ENCODE measurements around the gene AP1S2.
"Not testable (repeated sequence)": the region's sequence is repeated elsewhere in the genome, so short reads cannot be mapped to it uniquely, and the experiment has no call there.

Gene AP1S2

DNA sequence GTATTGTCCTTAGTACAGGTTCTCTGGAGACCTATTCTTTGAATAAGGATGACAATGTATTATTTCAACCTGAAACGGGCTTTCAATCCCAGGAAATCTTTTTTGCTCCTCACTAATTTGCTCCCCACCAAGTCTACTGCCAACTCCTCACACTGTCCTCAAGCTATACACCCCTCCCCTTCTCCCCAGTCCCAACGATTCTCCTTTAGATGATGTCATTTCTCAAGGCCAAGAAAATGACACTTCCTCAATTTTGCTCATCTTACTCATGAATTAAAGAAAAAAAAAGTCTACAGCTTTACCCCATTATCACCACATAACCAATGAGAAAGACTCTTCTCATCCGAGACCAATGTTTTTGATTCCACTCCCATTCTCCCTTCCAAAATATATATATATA is 20.6 kb downstream of the AP1S2 start:
- no peaks in the 10 kb centered on the region for H4K20me1 ChIP-seq (ENCODE audit: insufficient read depth, low read length, poor library complexity, severe bottlenecking)
- no peaks in the 10 kb centered on the region for H3K4me1 ChIP-seq (ENCODE audit: insufficient read depth, low read length, poor library complexity, severe bottlenecking)
- H3K4me2 ChIP-seq (ENCODE audit: low read depth, low read length, poor library complexity, severe bottlenecking), result no peak overlapping the region
- H3F3A ChIP-seq (ENCODE audit: low read depth), result no peaks in the 10 kb centered on the region
- no peak for TF ChIP-seq EZH2phosphoT487 (IDR thresholded peaks at IDR 0.05; ENCODE audit: borderline replicate concordance)
- TF ChIP-seq, protein P1, sequence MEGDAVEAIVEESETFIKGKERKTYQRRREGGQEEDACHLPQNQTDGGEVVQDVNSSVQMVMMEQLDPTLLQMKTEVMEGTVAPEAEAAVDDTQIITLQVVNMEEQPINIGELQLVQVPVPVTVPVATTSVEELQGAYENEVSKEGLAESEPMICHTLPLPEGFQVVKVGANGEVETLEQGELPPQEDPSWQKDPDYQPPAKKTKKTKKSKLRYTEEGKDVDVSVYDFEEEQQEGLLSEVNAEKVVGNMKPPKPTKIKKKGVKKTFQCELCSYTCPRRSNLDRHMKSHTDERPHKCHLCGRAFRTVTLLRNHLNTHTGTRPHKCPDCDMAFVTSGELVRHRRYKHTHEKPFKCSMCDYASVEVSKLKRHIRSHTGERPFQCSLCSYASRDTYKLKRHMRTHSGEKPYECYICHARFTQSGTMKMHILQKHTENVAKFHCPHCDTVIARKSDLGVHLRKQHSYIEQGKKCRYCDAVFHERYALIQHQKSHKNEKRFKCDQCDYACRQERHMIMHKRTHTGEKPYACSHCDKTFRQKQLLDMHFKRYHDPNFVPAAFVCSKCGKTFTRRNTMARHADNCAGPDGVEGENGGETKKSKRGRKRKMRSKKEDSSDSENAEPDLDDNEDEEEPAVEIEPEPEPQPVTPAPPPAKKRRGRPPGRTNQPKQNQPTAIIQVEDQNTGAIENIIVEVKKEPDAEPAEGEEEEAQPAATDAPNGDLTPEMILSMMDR (conservative IDR thresholded peaks at IDR 0.05; ENCODE audit: low read length), result no peak
- no peak overlapping the region for H3K9ac ChIP-seq (ENCODE audit: low read depth, low read length, poor library complexity, severe bottlenecking)
- H3K9me2 ChIP-seq (replicated peaks; ENCODE audit: low read depth, low read length), result no peaks in the 10 kb centered on the region
- H3K9me3 ChIP-seq (ENCODE audit: insufficient read depth, low read depth, low read length), result no peaks in the 10 kb centered on the region
- no peak overlapping the region for H3K4me3 ChIP-seq (ENCODE audit: low read length, poor library complexity, severe bottlenecking)
- no peaks in the 10 kb centered on the region for H3K36me3 ChIP-seq (ENCODE audit: insufficient read depth, low read length)
- H3K27me3 ChIP-seq (ENCODE audit: insufficient read depth, low read length, poor library complexity, severe bottlenecking), result no peaks in the 10 kb centered on the region
- no peak overlapping the region for H2AFZ ChIP-seq (ENCODE audit: low read length)
- H3K79me2 ChIP-seq (ENCODE audit: insufficient read depth, low read length), result peaks cover 5% of the 10 kb centered on the region; the same call in 1 of the 2 replicates

DNA sequence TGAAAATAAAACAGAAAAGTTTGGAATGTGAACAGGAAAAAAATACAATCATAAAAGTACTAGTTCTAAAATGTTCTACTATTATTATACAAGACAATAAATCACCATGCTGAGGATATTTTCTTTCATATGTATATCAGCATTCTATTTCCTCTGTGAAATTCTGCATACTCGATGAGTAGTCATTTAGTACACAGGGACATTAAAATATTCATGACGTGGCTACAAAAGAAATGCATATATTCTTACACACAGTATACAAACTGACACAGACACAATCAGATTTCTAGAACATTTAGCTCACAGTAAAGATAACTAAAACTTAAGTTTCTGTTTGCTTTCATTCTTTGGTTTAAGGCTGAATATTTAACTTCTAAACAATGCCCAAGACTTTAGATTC is 23.3 kb downstream of the AP1S2 start:
- H3K9me3 ChIP-seq (ENCODE audit: insufficient read depth, low read depth, low read length); H3K4me3 ChIP-seq (ENCODE audit: low read length, poor library complexity, severe bottlenecking); H3F3A ChIP-seq (ENCODE audit: low read depth); H3K9me2 ChIP-seq (replicated peaks; ENCODE audit: low read depth, low read length); H4K20me1 ChIP-seq (ENCODE audit: insufficient read depth, low read length, poor library complexity, severe bottlenecking); H2AFZ ChIP-seq (ENCODE audit: low read length); H3K27me3 ChIP-seq (ENCODE audit: insufficient read depth, low read length, poor library complexity, severe bottlenecking); H3K4me1 ChIP-seq (ENCODE audit: insufficient read depth, low read length, poor library complexity, severe bottlenecking); H3K79me2 ChIP-seq (ENCODE audit: insufficient read depth, low read length); H3K4me2 ChIP-seq (ENCODE audit: low read depth, low read length, poor library complexity, severe bottlenecking); H3K9ac ChIP-seq (ENCODE audit: low read depth, low read length, poor library complexity, severe bottlenecking): not testable (repeated sequence)
- H3K36me3 ChIP-seq (ENCODE audit: insufficient read depth, low read length), result peaks cover 10% of the 10 kb centered on the region; the same call in 1 of the 2 replicates

DNA sequence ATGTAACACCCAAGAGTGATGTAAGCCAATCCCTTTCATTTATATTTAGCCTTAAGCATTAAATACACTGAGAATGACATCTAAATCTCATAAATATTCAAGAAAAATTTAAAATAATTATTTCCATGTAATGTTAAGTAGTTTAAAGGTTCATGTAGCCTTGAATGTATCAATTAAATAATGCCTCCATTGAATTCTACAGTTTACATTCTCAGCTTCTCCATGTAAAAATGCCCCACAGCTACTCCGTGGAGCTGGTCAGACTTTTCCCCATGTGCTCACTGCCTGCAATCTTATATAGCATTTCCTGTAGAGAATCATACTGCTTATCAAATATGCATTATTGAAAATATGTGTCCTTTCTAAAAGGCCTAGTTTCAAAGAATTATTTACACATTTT is 25.4 kb downstream of the AP1S2 start:
- no peak for TF ChIP-seq EZH2phosphoT487 (IDR thresholded peaks at IDR 0.05; ENCODE audit: borderline replicate concordance)
- TF ChIP-seq, protein P1 (conservative IDR thresholded peaks at IDR 0.05; ENCODE audit: low read length), result no peak
- no peaks in the 10 kb centered on the region for H3K9me2 ChIP-seq (replicated peaks; ENCODE audit: low read depth, low read length)

DNA sequence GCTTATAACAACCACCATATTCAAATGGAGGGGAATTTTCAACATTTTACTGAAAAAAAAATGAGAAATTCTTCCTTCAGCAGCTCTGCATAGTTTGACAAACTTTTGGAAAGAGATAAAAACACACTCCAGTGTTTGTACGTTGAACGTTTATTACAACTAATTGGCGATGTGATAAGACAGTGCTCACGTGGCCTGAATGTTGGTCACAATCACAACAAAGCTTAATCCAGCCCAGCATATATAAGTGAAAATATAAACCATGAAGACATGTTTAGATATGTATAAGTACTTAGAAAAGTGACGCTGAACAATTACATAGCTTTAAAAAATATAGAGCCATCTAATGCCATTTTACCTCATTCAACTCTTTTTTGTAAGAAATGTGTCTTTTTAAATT is 28.7 kb downstream of the AP1S2 start:
- no peaks in the 10 kb centered on the region for H4K20me1 ChIP-seq (ENCODE audit: insufficient read depth, low read length, poor library complexity, severe bottlenecking)
- H3K4me1 ChIP-seq (ENCODE audit: insufficient read depth, low read length, poor library complexity, severe bottlenecking), result no peaks in the 10 kb centered on the region
- no peaks in the 10 kb centered on the region for H3K27me3 ChIP-seq (ENCODE audit: insufficient read depth, low read length, poor library complexity, severe bottlenecking)
- no peak overlapping the region for H2AFZ ChIP-seq (ENCODE audit: low read length)
- H3K9me3 ChIP-seq (ENCODE audit: insufficient read depth, low read depth, low read length), result no peaks in the 10 kb centered on the region
- H3F3A ChIP-seq (ENCODE audit: low read depth), result no peaks in the 10 kb centered on the region
- TF ChIP-seq, protein P1 (conservative IDR thresholded peaks at IDR 0.05; ENCODE audit: low read length), result no peak
- TF ChIP-seq EZH2phosphoT487 (IDR thresholded peaks at IDR 0.05; ENCODE audit: borderline replicate concordance), result no peak
- H3K9me2 ChIP-seq (replicated peaks; ENCODE audit: low read depth, low read length), result no peaks in the 10 kb centered on the region
- H3K36me3 ChIP-seq (ENCODE audit: insufficient read depth, low read length), result peaks cover 23% of the 10 kb centered on the region; the same call in 1 of the 2 replicates
- no peaks in the 10 kb centered on the region for H3K79me2 ChIP-seq (ENCODE audit: insufficient read depth, low read length)
- no peak overlapping the region for H3K9ac ChIP-seq (ENCODE audit: low read depth, low read length, poor library complexity, severe bottlenecking)
- H3K4me3 ChIP-seq (ENCODE audit: low read length, poor library complexity, severe bottlenecking), result no peak overlapping the region
- H3K4me2 ChIP-seq (ENCODE audit: low read depth, low read length, poor library complexity, severe bottlenecking), result no peak overlapping the region

More for the DNA sequence above, 25.4 kb downstream of the AP1S2 start:
- Histone ChIP-seq H3K36me3 (ENCODE audit: insufficient read depth, low read length) (peaks cover 15% of the 10 kb centered on the region; the same call in 1 of the 2 replicates), H4K20me1 (ENCODE audit: insufficient read depth, low read length, poor library complexity, severe bottlenecking) (no peaks in the 10 kb centered on the region), H2AFZ (ENCODE audit: low read length) (no peak overlapping the region), H3F3A (ENCODE audit: low read depth) (no peaks in the 10 kb centered on the region), H3K4me2 (ENCODE audit: low read depth, low read length, poor library complexity, severe bottlenecking) (no peak overlapping the region), H3K9me3 (ENCODE audit: insufficient read depth, low read depth, low read length) (no peaks in the 10 kb centered on the region), H3K4me3 (ENCODE audit: low read length, poor library complexity, severe bottlenecking) (no peak overlapping the region), H3K9ac (ENCODE audit: low read depth, low read length, poor library complexity, severe bottlenecking) (no peak overlapping the region), H3K27me3 (ENCODE audit: insufficient read depth, low read length, poor library complexity, severe bottlenecking) (no peaks in the 10 kb centered on the region), H3K4me1 (ENCODE audit: insufficient read depth, low read length, poor library complexity, severe bottlenecking) (no peaks in the 10 kb centered on the region), H3K79me2 (ENCODE audit: insufficient read depth, low read length) (peaks cover 5% of the 10 kb centered on the region; the same call in 1 of the 2 replicates)

Measured in Loucy (cell line).